ENCODE measurements around the gene TBX1. TPM values are rescaled to one million over a fixed set of nuclear protein-coding genes. Genes with fewer than 3 reads are reported as not detected.

Gene TBX1
- total RNA-seq, 1 donor from 2014 or later, result 12.9 TPM

DNA sequence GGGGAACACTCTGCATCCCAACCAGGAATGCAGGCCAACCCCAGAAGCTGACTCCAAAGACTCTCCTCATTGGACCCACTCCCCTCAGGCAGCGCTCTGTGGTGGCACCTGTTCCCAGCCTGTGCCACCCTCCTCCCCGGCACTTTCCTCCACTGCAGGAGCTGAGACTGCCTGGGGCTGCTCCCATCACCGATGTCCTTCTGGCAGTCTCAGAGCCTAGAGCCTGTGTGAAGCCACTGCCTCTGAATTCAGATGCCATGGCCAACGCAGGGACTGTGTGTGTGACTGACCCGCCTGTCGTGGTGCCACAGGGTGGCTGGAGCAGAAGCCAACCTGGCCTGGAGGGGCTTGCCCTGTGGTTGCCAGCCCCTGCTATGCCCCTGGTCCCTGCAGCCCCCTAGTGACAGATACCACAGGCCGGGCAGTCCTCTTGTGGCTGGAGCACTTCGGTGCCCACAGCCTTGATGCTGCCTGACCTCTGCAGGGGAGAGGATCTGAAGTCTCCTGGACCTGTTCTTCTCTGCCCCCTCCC lies 43.2 kb downstream of the TBX1 start:
- no peak overlapping the region for H3K4me3 ChIP-seq (ENCODE audit: low read depth, low read length)
- H3K27me3 ChIP-seq (ENCODE audit: control insufficient read depth, insufficient read depth, low read length), result no peaks in the 10 kb centered on the region
- TF ChIP-seq, protein P1, sequence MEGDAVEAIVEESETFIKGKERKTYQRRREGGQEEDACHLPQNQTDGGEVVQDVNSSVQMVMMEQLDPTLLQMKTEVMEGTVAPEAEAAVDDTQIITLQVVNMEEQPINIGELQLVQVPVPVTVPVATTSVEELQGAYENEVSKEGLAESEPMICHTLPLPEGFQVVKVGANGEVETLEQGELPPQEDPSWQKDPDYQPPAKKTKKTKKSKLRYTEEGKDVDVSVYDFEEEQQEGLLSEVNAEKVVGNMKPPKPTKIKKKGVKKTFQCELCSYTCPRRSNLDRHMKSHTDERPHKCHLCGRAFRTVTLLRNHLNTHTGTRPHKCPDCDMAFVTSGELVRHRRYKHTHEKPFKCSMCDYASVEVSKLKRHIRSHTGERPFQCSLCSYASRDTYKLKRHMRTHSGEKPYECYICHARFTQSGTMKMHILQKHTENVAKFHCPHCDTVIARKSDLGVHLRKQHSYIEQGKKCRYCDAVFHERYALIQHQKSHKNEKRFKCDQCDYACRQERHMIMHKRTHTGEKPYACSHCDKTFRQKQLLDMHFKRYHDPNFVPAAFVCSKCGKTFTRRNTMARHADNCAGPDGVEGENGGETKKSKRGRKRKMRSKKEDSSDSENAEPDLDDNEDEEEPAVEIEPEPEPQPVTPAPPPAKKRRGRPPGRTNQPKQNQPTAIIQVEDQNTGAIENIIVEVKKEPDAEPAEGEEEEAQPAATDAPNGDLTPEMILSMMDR (IDR thresholded peaks at IDR 0.05; ENCODE audit: insufficient read depth, low read length, severe bottlenecking), result no peak
- FAIRE-seq, result no peak
- no peak for DNase-seq (ENCODE audit: low read depth)
- no peaks in the 10 kb centered on the region for H3K36me3 ChIP-seq (ENCODE audit: control insufficient read depth, insufficient read depth, low read length)

- no peaks in the 10 kb centered on the region for H3K27me3 ChIP-seq (ENCODE audit: control insufficient read depth, insufficient read depth, low read length)
- no peak overlapping the region for H3K4me3 ChIP-seq (ENCODE audit: low read depth, low read length)
- DNase-seq (ENCODE audit: low read depth), result peak; percentile 33
- TF ChIP-seq, protein P1 (IDR thresholded peaks at IDR 0.05; ENCODE audit: insufficient read depth, low read length, severe bottlenecking), result no peak
- H3K36me3 ChIP-seq (ENCODE audit: control insufficient read depth, insufficient read depth, low read length), result no peaks in the 10 kb centered on the region
- FAIRE-seq, result no peak
Observed at GRCh38 chr22:19805821-19806212, 45.2 kb downstream of the TBX1 start.

DNA sequence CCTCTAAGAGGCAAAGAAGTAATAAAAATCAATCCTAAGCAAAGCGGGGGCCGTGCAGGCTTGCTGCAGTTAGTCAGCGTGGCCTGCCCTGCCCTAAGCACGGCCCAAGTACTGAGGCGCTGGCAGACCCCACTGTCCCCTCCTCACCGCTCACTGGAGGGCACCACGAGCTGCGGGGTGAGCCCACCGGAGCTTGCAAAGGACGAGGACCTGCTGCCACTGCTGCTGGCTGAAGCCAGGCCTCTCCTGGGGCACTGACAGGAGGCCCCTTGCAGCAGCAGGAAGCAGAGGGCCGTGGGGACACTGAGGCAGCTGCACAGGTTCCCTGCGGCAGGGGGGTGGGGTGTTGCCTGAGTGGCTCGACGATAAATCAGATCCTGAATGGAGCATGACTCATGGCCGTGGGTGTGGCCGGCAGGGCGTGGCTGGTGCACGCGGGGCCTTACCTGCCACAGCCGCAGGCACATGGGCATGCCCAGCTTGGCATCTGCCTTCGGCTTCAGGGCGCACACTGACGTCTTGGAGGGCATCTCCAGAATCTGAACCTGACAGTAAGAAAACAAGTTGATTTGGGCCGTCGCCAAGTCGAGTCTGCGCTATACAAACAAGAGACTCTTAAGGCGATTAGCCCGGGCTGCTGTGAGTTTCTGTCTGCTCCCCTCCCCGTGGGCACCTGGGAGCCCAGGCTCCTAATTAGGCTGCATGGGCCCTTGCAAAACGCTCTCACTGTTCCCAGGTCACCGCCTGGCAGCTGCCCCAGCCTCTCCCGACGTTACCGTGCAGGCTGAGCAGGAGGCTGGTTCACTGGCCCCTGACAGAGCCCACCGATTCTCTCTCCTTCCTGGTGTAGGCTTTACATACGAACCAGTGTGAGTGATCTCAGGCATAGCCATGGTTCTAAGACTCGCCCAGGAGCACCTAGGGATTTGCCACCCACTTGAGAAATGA lies 45.9 kb downstream of the TBX1 start:
- Histone ChIP-seq H3K4me3 (ENCODE audit: low read depth, low read length) (no peak overlapping the region), H3K27me3 (ENCODE audit: control insufficient read depth, insufficient read depth, low read length) (no peaks in the 10 kb centered on the region), H3K36me3 (ENCODE audit: control insufficient read depth, insufficient read depth, low read length) (no peaks in the 10 kb centered on the region)
- FAIRE-seq, result peak; percentile 18
- DNase-seq (ENCODE audit: low read depth), result peak; percentile 87
- TF ChIP-seq, protein P1 (IDR thresholded peaks at IDR 0.05; ENCODE audit: insufficient read depth, low read length, severe bottlenecking), result no peak

GRCh38 chr22:19807161-19807913 lies 46.8 kb downstream of the TBX1 start:
- Histone ChIP-seq H3K27me3 (ENCODE audit: control insufficient read depth, insufficient read depth, low read length) (no peaks in the 10 kb centered on the region), H3K4me3 (ENCODE audit: low read depth, low read length) (no peak overlapping the region), H3K36me3 (ENCODE audit: control insufficient read depth, insufficient read depth, low read length) (no peaks in the 10 kb centered on the region)
- DNase-seq (ENCODE audit: low read depth), result no peak
- no peak for FAIRE-seq
- TF ChIP-seq, protein P1 (IDR thresholded peaks at IDR 0.05; ENCODE audit: insufficient read depth, low read length, severe bottlenecking), result no peak

DNA sequence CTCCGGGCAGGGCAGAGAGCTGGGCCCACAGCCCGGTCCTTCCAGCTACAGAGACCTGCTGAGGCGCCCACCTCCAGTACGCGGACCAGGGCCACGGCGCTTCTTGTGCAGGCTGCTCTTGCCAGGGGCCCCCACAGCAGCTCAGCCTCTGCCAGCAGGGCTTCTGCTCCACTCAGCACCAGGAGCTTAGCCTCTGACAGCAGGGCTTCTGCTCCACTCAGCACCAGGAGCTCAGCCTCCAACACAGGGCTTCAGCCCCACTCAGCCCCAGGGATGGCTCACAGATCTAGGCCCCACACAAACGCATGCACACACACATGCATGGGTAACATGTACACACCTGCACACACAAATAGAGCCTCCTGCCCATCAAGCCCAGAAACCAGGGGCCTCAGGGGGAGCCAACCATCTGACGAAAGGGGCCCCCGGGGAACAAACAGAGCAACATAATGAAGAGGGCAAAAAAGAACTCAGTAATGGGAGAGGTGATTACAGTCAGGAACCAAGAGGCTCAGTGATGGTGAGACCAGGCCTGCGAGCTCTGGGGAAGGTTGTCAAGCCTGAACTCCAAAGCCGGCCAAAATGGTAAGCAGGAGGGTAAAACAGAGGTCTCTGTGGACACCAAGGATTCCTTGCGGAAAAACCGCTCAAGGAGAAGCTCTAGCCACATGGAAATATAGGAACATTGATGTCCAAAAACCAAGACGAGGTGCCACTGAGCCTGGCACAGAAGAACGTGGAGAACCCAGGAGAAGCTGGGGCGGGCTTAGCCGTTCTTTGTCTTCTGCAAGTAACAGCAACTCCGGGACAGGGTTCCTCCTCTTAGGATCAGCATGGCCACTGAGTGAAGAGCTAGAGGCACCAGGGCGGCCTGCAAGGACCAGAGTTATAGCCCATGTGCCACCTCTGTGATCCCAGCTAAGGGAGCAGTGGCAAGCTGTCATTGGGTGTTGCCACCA lies 47.6 kb downstream of the TBX1 start:
- DNase-seq (ENCODE audit: low read depth) (no peak), FAIRE-seq (no peak)
- TF ChIP-seq, protein P1 (IDR thresholded peaks at IDR 0.05; ENCODE audit: insufficient read depth, low read length, severe bottlenecking), result no peak
- Histone ChIP-seq H3K27me3 (ENCODE audit: control insufficient read depth, insufficient read depth, low read length) (no peaks in the 10 kb centered on the region), H3K36me3 (ENCODE audit: control insufficient read depth, insufficient read depth, low read length) (no peaks in the 10 kb centered on the region), H3K4me3 (ENCODE audit: low read depth, low read length) (no peak overlapping the region)
